Activated naive CD4-positive, alpha-beta T cell treated with anti-CD3 and anti-CD28 coated beads, Interleukin-2, amount 10 ng/mL, durations not matched to agents 7 days and 5 days (primary cell): Measurements from ENCODE around the gene CIAO2B.
A peak's percentile ranks its signal among the peaks of the same experiment; 100 is the strongest.
"Not testable (repeated sequence)": the region's sequence is repeated elsewhere in the genome, so short reads cannot be mapped to it uniquely, and the experiment has no call there.

ENCODE experiments used
- CTCF ChIA-PET: fragments of 350-600 bp; sonication (Branson Sonifier 250); formaldehyde crosslinking; loops from one replicate; lab custom pipeline; 2021; ENCODE audit warnings: antibody characterized with exemption; lab: Charles Lee
- DNase-seq: peaks from one replicate; pipeline ENCODE4 v3.0.0-alpha.2; 2020
- H3K27ac Mint-ChIP-seq: one replicate; pipeline ENCODE4 v1.8.0; 2021; ENCODE audit warnings: mild to moderate bottlenecking, moderate library complexity, mixed read lengths
- H3K27me3 Mint-ChIP-seq: one replicate; pipeline ENCODE4 v1.8.0; 2021; ENCODE audit warnings: mild to moderate bottlenecking, mixed read lengths
- H3K36me3 Mint-ChIP-seq: one replicate; pipeline ENCODE4 v1.8.0; 2021; ENCODE audit warnings: mixed read lengths
- H3K4me1 Mint-ChIP-seq: one replicate; pipeline ENCODE4 v1.8.0; 2021; ENCODE audit warnings: mixed read lengths
- H3K4me3 Mint-ChIP-seq: one replicate; pipeline ENCODE4 v1.8.0; 2021; ENCODE audit warnings: mild to moderate bottlenecking, moderate library complexity, mixed read lengths
- H3K9me3 Mint-ChIP-seq: one replicate; pipeline ENCODE4 v1.8.0; 2021; ENCODE audit warnings: mixed read lengths

The CIAO2B gene

DNA sequence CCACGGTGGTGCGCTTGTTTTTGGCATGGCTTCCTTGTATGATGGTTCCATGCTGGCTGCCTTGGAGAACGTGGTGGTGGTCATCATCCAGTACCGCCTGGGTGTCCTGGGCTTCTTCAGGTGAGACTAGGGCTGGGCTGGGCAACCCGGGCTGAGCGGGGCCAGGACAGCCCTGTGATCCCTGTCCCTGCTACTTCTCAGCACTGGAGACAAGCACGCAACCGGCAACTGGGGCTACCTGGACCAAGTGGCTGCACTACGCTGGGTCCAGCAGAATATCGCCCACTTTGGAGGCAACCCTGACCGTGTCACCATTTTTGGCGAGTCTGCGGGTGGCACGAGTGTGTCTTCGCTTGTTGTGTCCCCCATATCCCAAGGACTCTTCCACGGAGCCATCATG lies 6.0 kb upstream of the CIAO2B start:
- DNase-seq, result no peak
- CTCF ChIA-PET, result interaction anchor here (2.7 kb wide), 1 partner anchor 45 kb away, joined by 9 read pairs; no protein-coding TSS in a partner anchor
- no peak overlapping the region for H3K4me3 Mint-ChIP-seq
- no peaks in the 10 kb centered on the region for H3K9me3 Mint-ChIP-seq
- no peaks in the 10 kb centered on the region for H3K27me3 Mint-ChIP-seq
- peaks cover 21% of the 10 kb centered on the region for H3K4me1 Mint-ChIP-seq
- H3K27ac Mint-ChIP-seq, result no peak overlapping the region
- H3K36me3 Mint-ChIP-seq, result peaks cover 20% of the 10 kb centered on the region

DNA sequence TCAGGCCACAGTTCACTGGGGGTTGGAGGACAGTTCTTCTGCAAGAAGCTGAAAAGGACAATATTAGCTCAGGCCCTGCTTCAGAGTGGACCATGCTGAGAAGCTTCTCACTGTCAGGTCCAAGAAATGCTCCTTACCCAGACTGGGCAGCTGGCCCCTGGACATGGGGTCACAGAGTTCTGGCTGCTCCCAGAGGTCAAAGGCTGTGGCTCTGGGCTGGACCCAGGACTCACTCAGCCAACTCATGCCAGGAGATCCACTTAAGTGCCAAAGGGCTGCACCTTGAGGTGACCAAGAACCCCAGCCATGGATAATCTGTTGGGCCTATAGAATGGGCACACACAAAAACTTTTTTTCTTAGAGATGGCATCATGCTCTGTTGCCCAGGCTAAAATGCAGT lies 5.2 kb upstream of the CIAO2B start:
- Mint-ChIP-seq H3K36me3 (peaks cover 20% of the 10 kb centered on the region), H3K4me3 (no peak overlapping the region), H3K27ac (no peak overlapping the region), H3K9me3 (no peaks in the 10 kb centered on the region), H3K27me3 (no peaks in the 10 kb centered on the region), H3K4me1 (peaks cover 27% of the 10 kb centered on the region)
- DNase-seq, result no peak
- CTCF ChIA-PET, result no interaction called here

DNA sequence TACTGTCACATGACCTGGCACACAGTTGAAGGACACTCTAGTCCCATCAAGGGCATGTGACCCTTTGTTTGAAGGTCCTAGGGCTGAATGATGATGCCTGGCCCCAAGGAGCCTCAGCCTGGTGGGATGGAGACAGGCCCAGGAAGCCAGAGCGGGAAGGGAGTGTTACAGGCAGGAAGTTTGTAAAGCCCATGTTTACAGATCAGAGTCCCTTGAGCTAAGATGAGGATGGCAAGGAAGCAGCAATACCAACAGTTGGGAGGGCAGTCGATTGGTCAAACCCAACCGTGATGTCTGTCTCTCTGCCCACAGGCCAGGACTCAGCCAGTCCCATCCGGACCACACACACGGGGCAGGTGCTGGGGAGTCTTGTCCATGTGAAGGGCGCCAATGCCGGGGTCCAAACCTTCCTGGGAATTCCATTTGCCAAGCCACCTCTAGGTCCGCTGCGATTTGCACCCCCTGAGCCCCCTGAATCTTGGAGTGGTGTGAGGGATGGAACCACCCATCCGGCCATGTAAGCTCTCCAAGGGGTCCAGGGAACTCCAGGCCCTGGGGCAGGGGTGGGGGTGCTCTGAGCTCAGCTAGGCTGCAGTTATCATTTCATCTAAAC lies 3.6 kb upstream of the CIAO2B start:
- no peak overlapping the region for H3K4me3 Mint-ChIP-seq

DNA sequence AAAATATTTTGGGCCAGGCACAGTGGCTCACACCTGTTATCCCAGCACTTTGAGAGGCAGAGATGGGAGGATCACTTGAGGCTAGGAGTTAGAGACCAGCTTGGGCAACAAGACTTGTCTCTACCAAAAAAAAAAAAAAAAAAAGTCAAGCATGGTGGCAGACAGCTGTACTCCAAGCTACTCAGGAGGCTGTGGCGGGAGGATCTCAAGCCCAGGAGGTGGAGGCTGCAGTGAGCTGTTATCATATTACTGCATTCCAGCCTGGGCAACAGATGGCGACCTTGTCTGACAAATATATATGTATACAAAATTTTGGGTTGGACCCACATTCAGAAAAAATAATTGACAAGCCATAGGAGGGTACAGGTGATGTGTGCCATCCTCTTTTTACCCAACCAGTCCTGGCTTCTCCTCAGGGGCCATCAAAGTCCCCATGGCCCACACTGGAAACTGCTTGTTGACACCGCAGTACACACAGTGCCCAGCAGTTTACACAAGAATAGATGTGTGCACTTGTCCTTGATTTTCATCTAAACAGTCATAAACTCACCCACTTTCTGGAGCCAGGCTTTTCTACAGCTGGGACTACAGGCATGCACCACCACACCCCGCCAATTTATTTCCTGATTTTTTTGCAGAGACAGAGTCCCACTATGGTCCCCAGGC lies 2.8 kb upstream of the CIAO2B start:
- DNase-seq, result no peak
- Mint-ChIP-seq H3K4me3 (peak overlapping the region; percentile 98), H3K27me3 (no peaks in the 10 kb centered on the region), H3K36me3 (peaks cover 35% of the 10 kb centered on the region), H3K4me1 (peaks cover 50% of the 10 kb centered on the region), H3K27ac (peak overlapping the region; percentile 21), H3K9me3 (no peaks in the 10 kb centered on the region)
- CTCF ChIA-PET, result interaction anchor here (0.6 to 1.0 kb wide), 4 partner anchors 42 to 1333 kb away, joined by 3 to 4 read pairs (median 3); partner anchors contain the start of gene EXOC3L1

More for the DNA sequence above, 3.6 kb upstream of the CIAO2B start:
- CTCF ChIA-PET, result interaction anchor here (1.0 kb wide), 1 partner anchor 42 kb away, joined by 4 read pairs; no protein-coding TSS in a partner anchor
- Mint-ChIP-seq H3K9me3 (no peaks in the 10 kb centered on the region), H3K36me3 (peaks cover 31% of the 10 kb centered on the region), H3K27ac (no peak overlapping the region), H3K27me3 (no peaks in the 10 kb centered on the region), H3K4me1 (peaks cover 42% of the 10 kb centered on the region)
- no peak for DNase-seq

DNA sequence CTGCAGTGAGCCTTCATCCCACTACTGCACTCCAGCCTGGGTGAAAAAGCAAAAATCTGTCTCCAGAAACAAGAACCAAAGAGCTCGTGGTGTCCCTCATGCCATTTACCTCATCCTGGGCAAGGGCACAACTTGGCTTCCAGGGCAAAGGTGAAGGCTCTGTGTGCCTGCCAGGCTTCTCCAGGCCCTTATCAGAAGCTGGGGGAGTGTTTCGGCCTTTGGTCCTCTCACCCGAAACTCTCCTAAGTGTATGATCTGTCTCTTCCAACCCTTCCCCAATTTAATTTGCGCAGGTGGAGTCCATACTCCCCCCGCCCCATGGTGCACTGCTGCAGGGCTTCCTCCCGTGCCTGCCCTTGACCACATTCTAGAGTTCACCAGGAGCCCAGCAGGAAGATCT lies 2.3 kb upstream of the CIAO2B start:
- CTCF ChIA-PET, result interaction anchor here (0.8 to 0.9 kb wide), 2 partner anchors 203 to 253 kb away, joined by 3 read pairs; partner anchors contain the start of gene EXOC3L1
- peak overlapping the region; percentile 21 for H3K27ac Mint-ChIP-seq
- H3K4me1 Mint-ChIP-seq, result peaks cover 54% of the 10 kb centered on the region
- DNase-seq, result no peak
- no peaks in the 10 kb centered on the region for H3K27me3 Mint-ChIP-seq
- H3K36me3 Mint-ChIP-seq, result peaks cover 39% of the 10 kb centered on the region
- H3K4me3 Mint-ChIP-seq, result peak overlapping the region; percentile 98
- no peaks in the 10 kb centered on the region for H3K9me3 Mint-ChIP-seq

DNA sequence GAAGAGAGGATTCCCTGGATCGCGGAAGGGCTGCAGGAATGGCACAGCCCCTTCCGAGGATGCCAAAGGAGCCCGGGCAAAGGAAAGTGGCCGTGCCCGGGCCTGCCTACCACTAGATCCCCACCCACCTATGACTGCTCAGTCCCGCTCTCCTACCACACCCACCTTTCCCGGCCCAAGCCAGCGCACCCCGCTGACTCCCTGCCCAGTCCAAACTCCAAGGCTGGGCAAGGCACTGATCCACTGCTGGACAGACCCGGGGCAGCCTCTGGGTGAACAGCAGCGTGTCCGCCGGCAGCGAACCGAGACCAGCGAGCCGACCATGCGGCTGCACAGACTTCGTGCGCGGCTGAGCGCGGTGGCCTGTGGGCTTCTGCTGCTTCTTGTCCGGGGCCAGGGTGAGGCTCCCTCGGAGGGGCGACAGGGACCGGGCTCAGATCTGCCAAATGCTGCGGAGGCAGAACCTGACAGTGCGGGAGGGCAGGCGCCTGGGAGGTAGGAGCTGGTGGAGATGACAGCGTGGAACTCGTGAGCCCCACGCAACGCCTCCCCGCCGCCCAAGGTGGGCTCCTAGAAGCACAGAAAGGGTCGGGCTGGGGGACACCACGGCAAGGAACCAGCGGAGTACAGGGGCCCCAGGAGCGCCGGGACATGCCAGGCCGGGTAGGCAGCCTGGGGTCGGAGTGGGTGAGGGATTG lies 1.3 kb upstream of the CIAO2B start, which contains the start of gene CES2:
CES2 (plus strand) TSS at position 203 of the 698 bp plus-strand sequence; CDS start at position 323, 120 bp downstream.
- Mint-ChIP-seq H3K9me3 (no peaks in the 10 kb centered on the region), H3K4me3 (peak within 1 kb of the TSS; percentile 98), H3K27me3 (no peaks in the 10 kb centered on the region), H3K36me3 (peaks cover 39% of the 10 kb centered on the region), H3K27ac (peak within 1 kb of the TSS; percentile 96), H3K4me1 (peaks cover 54% of the 10 kb centered on the region)
- DNase-seq, result no peak
- CTCF ChIA-PET, result no interaction called here

DNA sequence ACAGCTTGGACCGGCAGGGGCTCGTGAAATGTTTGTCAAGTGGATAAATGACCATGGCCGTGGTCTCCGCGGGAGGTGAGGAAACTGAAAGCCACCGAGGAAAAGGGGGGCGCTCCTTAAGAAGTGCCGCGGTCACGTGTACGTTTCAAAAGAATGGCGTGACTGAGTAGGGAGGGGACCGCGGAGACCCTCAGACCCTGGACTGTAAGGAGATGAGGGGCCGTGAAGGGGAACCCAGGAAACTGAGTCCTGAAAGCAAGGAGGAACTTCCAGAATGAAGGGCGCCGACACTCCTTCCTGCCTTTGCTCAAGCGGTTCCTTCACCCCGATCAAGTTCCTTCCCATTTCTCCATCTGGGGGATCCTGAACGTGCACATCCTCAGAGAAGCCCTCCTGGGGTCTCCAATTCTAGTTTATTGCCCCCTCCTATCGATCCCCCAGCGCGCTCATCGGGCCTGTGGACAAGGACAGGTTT lies 674 bp upstream of the CIAO2B start:
- not testable (repeated sequence) for DNase-seq, H3K9me3 Mint-ChIP-seq, H3K27me3 Mint-ChIP-seq
- peaks cover 54% of the 10 kb centered on the region for H3K4me1 Mint-ChIP-seq
- peak overlapping the region; percentile 96 for H3K27ac Mint-ChIP-seq
- peak overlapping the region; percentile 98 for H3K4me3 Mint-ChIP-seq
- CTCF ChIA-PET, result interaction anchor here (2.3 kb wide), 1 partner anchor 41 kb away, joined by 12 read pairs; no protein-coding TSS in a partner anchor
- peaks cover 37% of the 10 kb centered on the region for H3K36me3 Mint-ChIP-seq

DNA sequence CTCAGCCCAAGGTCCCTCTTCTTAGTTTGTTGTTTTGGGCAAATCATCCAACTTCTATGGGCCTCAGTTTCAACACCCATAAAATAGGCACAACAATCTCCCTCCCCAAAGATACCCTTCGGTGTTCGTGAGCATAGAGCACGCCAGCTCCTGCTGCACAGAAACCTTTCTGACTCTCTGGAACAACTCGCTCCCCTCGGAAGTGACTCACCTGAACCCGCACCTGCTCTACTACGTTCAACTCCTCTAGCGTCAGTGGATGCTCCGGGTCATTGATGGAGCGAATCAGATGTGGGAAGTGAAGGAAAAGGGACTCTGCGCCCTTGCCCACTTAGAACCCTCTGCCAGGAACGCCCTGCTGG lies 445 bp downstream of the CIAO2B start:
- peaks cover 54% of the 10 kb centered on the region for H3K4me1 Mint-ChIP-seq
- CTCF ChIA-PET, result interaction anchor here (1.8 to 2.3 kb wide), 2 partner anchors 40 to 65 kb away, joined by 4 to 12 read pairs; no protein-coding TSS in a partner anchor
- peaks cover 34% of the 10 kb centered on the region for H3K36me3 Mint-ChIP-seq
- H3K9me3 Mint-ChIP-seq, result no peaks in the 10 kb centered on the region
- H3K4me3 Mint-ChIP-seq, result peak overlapping the region; percentile 98
- H3K27ac Mint-ChIP-seq, result peak overlapping the region; percentile 96
- H3K27me3 Mint-ChIP-seq, result no peaks in the 10 kb centered on the region
- DNase-seq, result no peak

DNA sequence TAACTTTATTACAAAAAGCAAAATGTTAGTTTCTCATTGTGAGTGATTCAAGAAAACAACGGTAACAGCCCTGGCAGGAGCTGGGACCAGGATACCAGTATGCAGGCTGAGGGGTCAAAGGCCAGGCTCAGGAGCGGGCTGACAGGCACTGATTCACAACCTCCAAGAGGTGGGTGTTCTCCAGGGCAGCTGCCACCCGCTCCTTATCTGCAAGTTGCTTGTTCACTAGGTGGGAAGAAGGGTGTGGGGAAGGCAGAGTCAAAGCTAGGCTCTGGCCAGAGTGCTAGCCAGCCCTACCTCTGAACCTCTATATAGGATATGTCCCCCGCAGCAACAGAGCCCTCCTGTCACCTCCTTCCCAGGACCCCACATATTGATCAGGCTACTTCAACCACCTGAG lies 2.1 kb downstream of the CIAO2B start:
- CTCF ChIA-PET, result interaction anchor here (0.7 to 1.4 kb wide), 2 partner anchors 24 to 37 kb away, joined by 3 to 7 read pairs; no protein-coding TSS in a partner anchor
- peak overlapping the region; percentile 98 for H3K4me3 Mint-ChIP-seq
- H3K36me3 Mint-ChIP-seq, result peaks cover 31% of the 10 kb centered on the region
- H3K27me3 Mint-ChIP-seq, result peaks cover 6% of the 10 kb centered on the region
- peaks cover 51% of the 10 kb centered on the region for H3K4me1 Mint-ChIP-seq
- H3K27ac Mint-ChIP-seq, result peak overlapping the region; percentile 29
- no peak for DNase-seq
- no peaks in the 10 kb centered on the region for H3K9me3 Mint-ChIP-seq

DNA sequence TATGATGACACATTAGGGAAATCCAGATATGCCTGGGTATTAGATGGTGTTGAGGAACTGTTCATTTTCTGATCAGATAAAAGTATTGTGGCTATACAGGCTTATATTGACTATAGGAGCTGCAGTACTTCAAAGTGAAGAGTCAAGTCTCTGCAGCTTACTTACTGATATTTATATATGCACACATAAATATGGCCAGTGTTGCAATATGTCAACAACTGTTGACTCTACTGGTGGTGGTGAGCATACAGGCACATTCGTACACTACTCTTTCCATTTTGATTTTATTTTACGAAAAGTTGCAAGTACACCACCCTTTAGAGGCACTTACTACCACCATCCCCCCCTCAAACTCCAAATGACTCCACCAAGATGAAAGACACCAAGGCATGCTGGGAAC lies 2.5 kb downstream of the CIAO2B start:
- peaks cover 50% of the 10 kb centered on the region for H3K4me1 Mint-ChIP-seq
- H3K9me3 Mint-ChIP-seq, result no peaks in the 10 kb centered on the region
- no peak overlapping the region for H3K27ac Mint-ChIP-seq
- CTCF ChIA-PET, result interaction anchor here (0.6 to 1.4 kb wide), 3 partner anchors 25 to 97 kb away, joined by 3 to 7 read pairs (median 3); no protein-coding TSS in a partner anchor
- no peak for DNase-seq
- peaks cover 29% of the 10 kb centered on the region for H3K36me3 Mint-ChIP-seq
- H3K27me3 Mint-ChIP-seq, result peaks cover 11% of the 10 kb centered on the region
- no peak overlapping the region for H3K4me3 Mint-ChIP-seq

DNA sequence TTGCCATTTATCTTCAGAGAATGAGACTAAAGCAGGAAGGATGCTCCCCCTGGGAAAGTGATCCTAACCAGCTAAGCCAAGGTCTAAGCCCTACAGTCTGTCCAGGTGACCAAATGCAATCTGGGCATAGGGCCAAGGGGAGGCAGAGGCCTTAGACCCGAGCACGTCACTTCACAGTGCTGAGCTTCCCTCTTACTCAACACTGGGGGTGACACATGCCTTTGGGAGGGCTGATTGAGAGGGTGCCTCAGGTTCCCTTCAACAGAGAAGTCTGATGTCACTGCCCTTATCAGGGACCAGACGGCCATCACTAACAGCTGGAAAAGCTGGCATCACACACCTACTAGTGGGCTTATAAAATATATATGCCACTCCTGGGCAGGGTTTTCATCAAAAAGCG lies 4.0 kb downstream of the CIAO2B start:
- H3K27me3 Mint-ChIP-seq, result peaks cover 25% of the 10 kb centered on the region
- peaks cover 43% of the 10 kb centered on the region for H3K4me1 Mint-ChIP-seq
- no peaks in the 10 kb centered on the region for H3K9me3 Mint-ChIP-seq
- no peak overlapping the region for H3K4me3 Mint-ChIP-seq
- no peak for DNase-seq
- peaks cover 27% of the 10 kb centered on the region for H3K36me3 Mint-ChIP-seq
- CTCF ChIA-PET, result interaction anchor here (0.9 to 1.3 kb wide), 2 partner anchors 9 to 35 kb away, joined by 3 to 6 read pairs; no protein-coding TSS in a partner anchor
- H3K27ac Mint-ChIP-seq, result no peak overlapping the region

DNA sequence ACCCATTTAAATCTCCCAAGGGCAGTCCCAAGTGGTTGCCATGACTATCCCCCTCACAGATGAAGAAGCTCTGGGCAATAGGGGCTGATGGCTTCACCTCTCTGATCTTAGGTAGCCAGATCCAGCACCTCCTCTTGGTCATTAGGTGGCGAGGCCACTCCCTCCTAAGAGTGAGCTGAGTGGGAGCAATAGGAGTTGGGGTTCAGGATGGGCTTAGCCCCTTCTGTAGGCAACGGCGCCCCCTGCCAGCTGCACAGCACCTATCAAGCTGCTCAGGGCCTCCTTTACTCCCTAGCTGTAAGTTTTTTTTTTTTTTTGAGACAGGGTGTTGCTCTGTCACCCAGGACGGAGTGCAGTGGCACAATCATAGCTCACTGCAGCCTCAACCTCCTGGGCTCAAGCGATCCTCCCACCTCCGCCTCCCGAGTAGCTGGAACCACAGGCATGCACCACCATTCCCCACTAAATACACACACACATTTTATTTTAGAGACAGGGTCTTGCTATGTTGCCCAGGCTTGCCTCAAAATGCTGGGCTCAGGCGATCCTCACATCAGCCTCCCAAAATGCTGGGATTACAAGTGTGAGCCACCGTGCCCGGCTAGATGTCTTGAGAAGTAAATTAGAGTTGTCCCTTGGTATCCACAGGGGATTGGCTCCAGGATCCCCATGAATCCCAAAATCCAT lies 5.4 kb downstream of the CIAO2B start:
- peak; percentile 66 for DNase-seq
- Mint-ChIP-seq H3K27ac (peak overlapping the region; percentile 45), H3K27me3 (peaks cover 39% of the 10 kb centered on the region), H3K36me3 (peaks cover 22% of the 10 kb centered on the region), H3K4me3 (no peak overlapping the region), H3K4me1 (peaks cover 39% of the 10 kb centered on the region), H3K9me3 (no peaks in the 10 kb centered on the region)
- CTCF ChIA-PET, result interaction anchor here (0.7 to 7.1 kb wide), 19 partner anchors 10 to 321 kb away, joined by 3 to 135 read pairs (median 5); partner anchors contain the start of genes CDH16, NAE1 and PDP2

DNA sequence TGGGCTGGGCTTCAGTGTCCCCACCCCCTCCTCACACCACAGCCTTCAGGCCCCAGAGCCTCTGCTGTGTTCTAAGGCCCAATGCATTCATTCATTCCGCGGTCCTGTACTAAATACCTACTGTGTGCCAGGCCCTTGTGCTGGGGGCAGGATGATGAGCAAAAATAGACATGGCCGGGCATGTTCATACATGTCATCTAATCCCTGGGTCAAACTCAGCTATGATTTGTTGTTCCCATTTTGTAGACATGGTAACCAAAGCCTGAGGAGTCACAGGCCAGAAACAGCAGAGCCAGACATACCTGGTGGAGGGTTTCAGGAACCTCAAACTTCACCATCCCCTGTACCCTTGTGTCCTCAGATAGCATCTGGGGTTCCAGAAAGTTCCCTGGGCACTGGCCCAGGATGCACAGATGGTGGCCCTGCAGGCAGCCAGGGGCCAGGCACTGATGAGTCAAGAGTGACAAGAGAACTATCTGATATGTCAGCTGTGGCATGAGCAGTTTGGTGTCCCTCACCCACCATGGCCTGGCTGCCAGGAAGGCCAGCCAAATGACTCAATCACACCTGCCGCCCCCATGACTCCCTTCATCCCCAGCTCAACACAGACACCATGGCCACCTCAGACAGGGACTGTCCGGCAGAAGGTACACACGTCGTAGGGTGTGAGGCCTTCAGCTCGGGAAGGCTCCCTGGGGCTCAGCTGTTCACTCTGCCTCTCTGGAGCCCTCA lies 6.1 kb downstream of the CIAO2B start:
- peaks cover 33% of the 10 kb centered on the region for H3K4me1 Mint-ChIP-seq
- H3K9me3 Mint-ChIP-seq, result no peaks in the 10 kb centered on the region
- H3K27me3 Mint-ChIP-seq, result peaks cover 46% of the 10 kb centered on the region
- peaks cover 15% of the 10 kb centered on the region for H3K36me3 Mint-ChIP-seq
- no peak for DNase-seq
- CTCF ChIA-PET, result interaction anchor here (0.8 to 7.1 kb wide), 17 partner anchors 9 to 321 kb away, joined by 3 to 135 read pairs (median 6); partner anchors contain the start of genes CDH16, NAE1 and PDP2
- H3K27ac Mint-ChIP-seq, result no peak overlapping the region
- no peak overlapping the region for H3K4me3 Mint-ChIP-seq
